NCI-H128 (cell line): ENCODE data around the gene FAM181A.

Experiments
- DNase-seq: peaks from one replicate; lab custom pipeline; 2025; ENCODE audit not compliant: unreplicated experiment; lab: John Stamatoyannopoulos, UW

FAM181A gene

GRCh38 chr14:93928184-93929047, 1.3 kb downstream of the FAM181A start:
- DNase-seq: no peak

GRCh38 chr14:93929048-93929535, 1.9 kb downstream of the FAM181A start:
- DNase-seq: no peak

DNA sequence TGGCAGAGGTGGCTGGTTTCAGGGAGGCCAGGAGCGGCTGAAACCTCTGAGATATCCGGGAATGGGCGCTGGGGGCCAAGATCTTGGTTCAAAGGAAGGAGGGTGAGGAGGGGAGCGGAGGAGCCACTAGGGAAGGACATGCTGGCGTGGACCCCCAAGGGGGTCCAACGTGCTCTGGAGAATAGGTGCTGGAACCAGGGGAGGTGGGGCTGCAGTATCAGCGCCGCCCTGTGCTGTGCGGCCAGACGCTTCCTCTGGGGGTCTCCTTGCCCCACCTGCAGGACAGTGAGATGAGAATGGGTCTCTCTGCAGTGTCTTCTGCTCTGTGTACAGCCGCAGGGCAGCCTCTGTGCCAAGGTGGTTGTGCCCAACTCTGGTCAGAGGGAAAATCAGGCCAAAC, 2.5 kb downstream of the FAM181A start:
- DNase-seq: no peak

DNA sequence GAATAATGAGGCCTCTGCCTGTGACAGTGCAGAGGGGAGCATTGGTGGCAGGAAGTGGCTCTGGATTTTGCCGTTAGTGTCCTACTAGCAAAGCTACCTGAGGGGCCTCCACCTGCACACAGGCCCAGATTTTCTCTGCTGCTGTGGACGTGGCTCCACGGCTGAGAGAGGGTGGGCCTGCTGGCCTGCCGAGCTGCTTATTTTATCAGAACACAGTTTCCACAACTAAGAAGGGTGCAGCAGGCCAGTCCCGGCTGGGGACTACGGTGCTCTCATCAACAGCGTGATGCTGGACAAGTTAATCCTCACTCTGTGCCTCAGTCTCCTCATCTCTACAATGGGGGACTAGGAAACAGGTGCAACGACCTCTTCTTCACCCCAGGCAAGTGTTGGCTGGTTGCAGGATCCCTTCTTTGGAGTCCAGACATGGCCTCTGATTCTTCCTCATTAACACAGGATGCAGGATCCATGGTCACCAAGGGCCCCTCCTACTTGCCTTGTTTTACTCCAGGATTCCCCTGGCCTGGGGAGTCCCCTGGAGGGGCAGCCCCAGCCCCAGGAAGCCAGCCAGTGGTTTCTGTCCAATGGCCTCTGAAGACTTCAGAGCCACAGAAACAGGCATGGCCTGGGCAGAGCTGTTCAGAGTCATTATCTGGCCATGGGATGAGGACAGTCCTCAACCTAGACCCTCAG, 3.3 kb downstream of the FAM181A start:
- DNase-seq: no peak

GRCh38 chr14:93930989-93931307, 3.8 kb downstream of the FAM181A start:
- DNase-seq: no peak

DNA sequence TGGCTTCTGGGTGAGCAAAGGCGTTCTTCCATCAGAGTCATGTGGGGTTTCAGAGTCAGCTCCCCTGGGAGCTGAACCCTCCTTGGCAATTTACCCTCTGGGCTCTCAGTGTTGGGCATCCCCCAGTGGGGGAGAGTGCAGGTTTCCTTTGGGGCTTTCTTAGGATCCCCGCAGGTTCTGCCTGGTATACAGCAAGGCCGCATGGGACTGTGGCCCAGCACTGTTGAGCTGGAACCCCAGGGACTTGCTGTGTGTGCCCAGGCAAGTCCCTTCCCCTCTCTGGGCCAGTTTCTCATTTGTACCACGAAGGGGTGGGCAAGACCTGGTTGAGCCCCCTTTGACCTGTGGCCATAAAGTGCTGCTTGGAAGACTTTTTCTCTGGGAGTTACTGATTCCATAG, 5.5 kb downstream of the FAM181A start:
- DNase-seq: no peak

DNA sequence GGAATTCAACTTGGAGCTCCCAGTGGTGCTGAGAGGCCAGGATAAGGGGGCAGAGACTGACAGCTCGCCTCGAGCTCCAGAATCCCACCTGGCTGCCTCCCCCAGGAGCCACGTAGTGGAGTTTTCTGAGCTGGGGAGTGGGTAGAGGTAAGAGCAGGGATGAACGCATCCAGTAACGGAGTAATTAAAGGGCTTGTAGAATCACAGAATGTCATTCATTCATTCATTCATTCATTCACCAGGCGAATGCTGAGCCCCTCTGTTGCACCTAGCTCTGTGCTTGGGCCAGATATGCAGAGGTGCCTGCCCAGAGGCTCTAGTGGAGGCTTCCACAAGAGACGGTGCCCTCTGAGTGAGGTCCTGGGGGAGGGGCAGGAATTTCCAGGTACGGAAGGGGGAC, 8.1 kb downstream of the FAM181A start:
- no peak for DNase-seq

DNA sequence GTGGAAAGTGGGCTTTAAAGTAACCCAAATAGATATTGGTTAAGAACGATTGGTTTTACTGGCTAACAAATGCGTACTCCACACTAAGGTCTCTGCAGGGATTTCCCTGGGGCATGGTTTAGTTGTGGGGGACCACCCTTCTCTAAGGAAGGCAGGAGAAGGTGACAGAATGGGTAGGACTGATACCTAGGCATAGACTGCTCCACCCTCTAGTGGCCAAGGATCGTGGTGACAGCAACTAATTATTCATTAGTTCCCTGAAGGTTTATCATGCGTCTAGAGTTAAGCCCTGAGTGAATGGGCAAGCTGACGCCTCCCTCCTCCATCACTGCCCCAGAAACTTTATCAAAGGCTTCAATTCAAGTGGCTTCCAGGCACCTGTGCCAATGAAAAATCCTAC, 9.1 kb downstream of the FAM181A start:
- DNase-seq: peak; percentile 10

DNA sequence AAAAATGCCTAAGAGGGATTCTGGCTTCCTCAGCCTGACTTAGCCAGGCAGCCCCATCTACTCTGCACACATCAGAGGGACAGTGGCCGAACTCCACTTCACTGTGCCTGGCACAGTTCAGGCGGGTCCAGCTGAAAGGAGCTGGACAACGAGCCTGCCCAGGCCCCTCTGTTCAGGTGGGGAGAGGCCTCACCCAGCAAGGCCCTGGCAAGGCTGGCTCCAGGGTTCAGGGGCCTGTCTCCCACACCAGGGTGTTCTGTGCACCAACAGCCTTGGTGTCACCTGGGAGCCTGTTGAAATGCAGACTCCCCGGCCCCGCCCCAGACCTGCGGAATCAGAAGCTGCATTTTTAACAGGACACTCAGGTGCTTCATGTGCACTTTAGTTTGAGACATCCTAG, 9.8 kb downstream of the FAM181A start:
- no peak for DNase-seq

- DNase-seq: no peak
Observed at GRCh38 chr14:93937519-93937918, 10.4 kb downstream of the FAM181A start.

GRCh38 chr14:93938751-93939303, 11.7 kb downstream of the FAM181A start:
- no peak for DNase-seq

- DNase-seq: no peak
Observed at GRCh38 chr14:93939304-93940229, 12.4 kb downstream of the FAM181A start.

DNA sequence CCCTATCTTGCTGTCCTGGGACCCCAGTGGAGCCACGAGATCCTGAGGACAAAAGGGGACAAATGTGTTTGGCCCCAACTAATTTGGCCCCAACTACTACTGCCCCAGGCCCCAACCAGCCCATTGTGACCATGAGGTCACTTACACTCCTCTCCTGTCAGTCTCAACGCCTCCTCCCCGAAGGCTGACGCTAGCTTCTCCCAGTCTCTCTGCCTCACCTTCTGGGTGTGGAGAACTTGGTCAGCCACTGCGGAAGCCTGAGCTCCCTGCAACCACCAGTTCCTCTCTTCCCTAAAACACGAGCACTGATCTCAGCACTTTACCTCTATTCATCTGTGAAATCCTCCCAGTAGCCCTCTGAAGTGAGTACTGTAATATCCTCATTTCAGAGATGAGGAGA, 13.3 kb downstream of the FAM181A start:
- no peak for DNase-seq

DNA sequence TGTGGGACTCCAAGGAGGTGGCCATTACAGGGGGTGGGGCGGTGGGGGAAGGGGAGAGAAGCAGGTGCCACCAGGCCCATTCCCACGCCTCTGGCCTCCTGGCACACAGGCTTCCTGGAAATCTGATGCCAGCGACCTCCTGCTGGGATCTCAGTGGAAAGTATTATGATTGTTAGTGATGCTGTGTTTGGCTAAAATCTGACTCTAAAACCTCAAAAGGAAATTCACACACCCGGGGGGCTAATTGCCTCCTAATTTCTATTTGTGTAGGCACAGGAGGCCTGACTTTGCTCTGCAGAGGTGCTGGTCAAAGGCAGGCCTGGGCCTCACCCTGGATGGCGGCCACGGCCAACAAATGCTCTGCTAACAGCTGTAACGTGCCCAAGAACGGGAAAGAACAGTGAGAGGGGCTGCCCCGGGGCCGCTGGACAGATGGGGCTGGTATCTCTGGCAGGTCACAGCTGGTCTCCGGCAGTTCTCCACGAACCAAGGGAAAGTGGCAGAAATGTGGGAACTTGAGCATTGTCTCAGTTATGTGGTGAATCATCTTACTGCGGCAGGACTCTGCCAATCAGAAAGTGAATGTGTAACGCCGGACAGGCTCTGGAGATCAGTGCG, 14.3 kb downstream of the FAM181A start:
- peak; percentile 60 for DNase-seq

DNA sequence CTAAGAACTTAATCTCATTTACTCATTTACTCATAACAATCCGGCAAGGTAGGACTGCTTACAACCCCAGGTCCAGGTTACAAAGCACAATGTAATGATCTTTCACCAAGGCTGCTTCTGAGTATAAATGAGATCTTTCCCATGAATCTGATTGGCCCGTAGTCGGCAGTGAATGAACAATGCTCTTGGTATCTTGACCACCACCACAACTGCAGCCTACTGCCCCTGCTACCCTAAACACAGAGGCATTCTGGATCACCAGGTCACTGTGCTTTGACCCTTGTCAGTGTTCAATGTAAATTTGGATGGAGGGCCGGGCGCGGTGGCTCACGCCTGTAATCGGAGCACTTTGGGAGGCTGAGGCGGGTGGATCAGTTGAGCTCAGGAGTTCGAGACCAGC, 15.9 kb downstream of the FAM181A start:
- no peak for DNase-seq

DNA sequence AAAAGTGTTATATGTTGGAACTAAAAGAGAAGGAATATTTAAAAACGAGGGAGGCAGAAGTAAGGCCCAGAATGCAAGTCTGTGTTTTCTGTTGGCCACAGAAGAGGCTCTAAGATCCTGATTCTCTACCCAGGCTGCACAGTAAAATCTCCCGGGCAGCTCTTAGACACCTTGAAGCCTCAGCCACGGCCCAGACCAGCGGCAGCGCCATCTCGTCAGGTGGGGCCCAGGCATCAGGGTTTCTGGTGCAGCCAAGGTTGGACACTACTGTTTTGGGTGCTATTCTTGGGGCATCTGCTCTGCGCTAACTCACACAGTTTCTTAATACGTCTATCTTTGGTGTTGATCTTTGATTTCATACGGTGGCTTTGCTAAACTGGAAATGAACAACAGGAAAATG, 16.8 kb downstream of the FAM181A start:
- DNase-seq: no peak

DNA sequence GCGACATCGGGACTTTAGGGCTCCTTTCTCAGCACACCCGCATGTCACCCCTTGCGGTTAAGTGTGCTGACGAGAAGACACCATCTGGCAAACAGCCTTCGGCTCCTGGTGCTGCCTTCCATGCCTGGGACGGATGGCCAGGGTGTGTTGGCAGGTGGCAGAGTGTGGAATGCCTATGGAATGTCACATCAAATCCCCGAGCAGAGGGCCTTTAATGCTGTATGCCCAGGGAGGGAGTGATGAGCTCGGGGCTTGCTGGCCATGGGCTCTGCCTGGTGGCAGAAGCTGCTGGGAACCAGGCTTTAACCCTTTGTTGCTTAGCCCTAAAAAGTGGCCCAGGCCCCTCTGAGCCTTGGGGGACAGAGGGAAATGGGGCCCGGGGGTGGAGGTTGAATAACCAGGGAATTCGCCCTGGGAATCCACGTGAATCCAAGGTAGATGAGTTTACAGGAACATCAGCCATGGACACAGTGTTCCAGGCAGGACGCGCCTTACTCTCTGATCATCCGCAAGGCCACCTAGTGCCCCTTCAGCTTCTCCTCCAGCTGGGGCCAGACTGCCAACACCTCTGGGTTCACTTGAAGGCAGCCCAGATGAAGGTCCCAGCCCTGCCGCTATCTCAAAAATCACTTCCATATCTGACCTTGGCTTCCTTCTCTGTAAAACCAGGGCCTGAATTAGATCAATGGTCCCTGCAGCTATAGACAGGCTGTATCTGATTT, 17.4 kb downstream of the FAM181A start:
- DNase-seq: no peak

GRCh38 chr14:93945070-93945399, 17.9 kb downstream of the FAM181A start:
- DNase-seq: no peak

DNA sequence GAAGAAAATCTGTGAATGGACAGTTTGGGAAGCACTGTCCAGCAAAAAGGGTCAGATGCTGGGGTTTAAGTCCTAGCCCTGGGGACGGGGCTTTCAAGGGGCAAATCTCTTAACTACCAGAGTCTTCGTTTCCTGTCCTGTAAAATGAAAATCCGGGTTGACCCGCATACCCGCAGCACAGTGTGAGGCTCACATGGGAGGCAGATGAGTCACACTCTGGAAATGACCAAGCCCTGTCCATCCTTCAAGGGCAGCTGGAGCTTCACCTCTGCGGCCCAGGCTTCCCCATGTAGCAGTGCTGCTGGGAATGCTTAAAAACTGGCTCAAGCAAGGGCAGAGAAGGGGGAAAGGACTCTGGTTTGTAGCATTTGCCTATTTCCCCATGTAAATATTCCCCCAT, 19.0 kb downstream of the FAM181A start:
- no peak for DNase-seq

- no peak for DNase-seq
Observed at GRCh38 chr14:93946541-93947090, 19.5 kb downstream of the FAM181A start.
